SW 1271 (cell line): Measurements from ENCODE around the gene SOD3.

Experiments
- DNase-seq, 2 experiments: peaks; one replicate each; lab custom pipeline; 2025; lab: John Stamatoyannopoulos, UW

The SOD3 gene

GRCh38 chr4:24794916-24795665, at the start of gene SOD3:
TSS of gene SOD3 (plus strand) at chr4:24795573. CDS start at chr4:24799522, 3,949 bp downstream.
- DNase-seq, result no peak

- no peak for DNase-seq
These were observed 48.0 kb upstream of the SOD3 start for GRCh38 chr4:24747234-24747975.

- DNase-seq, result no peak
These were observed 47.4 kb upstream of the SOD3 start for GRCh38 chr4:24748023-24748422.

- no peak for DNase-seq
These were observed 46.5 kb upstream of the SOD3 start for GRCh38 chr4:24748758-24749350.

- no peak for DNase-seq
These were observed 45.3 kb upstream of the SOD3 start for GRCh38 chr4:24750106-24750505.

- DNase-seq, result no peak
These were observed 43.3 kb upstream of the SOD3 start for GRCh38 chr4:24751926-24752539.

- no peak for DNase-seq
These were observed 41.9 kb upstream of the SOD3 start for GRCh38 chr4:24753519-24753918.

GRCh38 chr4:24754571-24754970, 40.8 kb upstream of the SOD3 start:
- DNase-seq, result no peak

GRCh38 chr4:24763631-24764297, 31.6 kb upstream of the SOD3 start:
- DNase-seq, result no peak

- DNase-seq, result no peak
These were observed 31.0 kb upstream of the SOD3 start for GRCh38 chr4:24764345-24764744.

GRCh38 chr4:24765376-24765988, 29.9 kb upstream of the SOD3 start:
- DNase-seq, result no peak

GRCh38 chr4:24768006-24768405, 27.4 kb upstream of the SOD3 start:
- DNase-seq, result no peak

GRCh38 chr4:24768604-24769003, 26.8 kb upstream of the SOD3 start:
- no peak for DNase-seq

- no peak for DNase-seq
These were observed 25.8 kb upstream of the SOD3 start for GRCh38 chr4:24769571-24769970.

- DNase-seq, result peak in 1 of 2 experiments; percentile 4
These were observed 25.3 kb upstream of the SOD3 start for GRCh38 chr4:24770032-24770584.

- no peak for DNase-seq
These were observed 24.7 kb upstream of the SOD3 start for GRCh38 chr4:24770667-24771066.

GRCh38 chr4:24771241-24771640, 24.1 kb upstream of the SOD3 start:
- DNase-seq, result no peak

- DNase-seq, result no peak
These were observed 23.2 kb upstream of the SOD3 start for GRCh38 chr4:24772061-24772705.

- DNase-seq, result no peak
These were observed 22.4 kb upstream of the SOD3 start for GRCh38 chr4:24772952-24773351.

- no peak for DNase-seq
These were observed 20.9 kb upstream of the SOD3 start for GRCh38 chr4:24774452-24774851.
